ENCODE measurements around the gene POLR2M.

POLR2M gene

DNA sequence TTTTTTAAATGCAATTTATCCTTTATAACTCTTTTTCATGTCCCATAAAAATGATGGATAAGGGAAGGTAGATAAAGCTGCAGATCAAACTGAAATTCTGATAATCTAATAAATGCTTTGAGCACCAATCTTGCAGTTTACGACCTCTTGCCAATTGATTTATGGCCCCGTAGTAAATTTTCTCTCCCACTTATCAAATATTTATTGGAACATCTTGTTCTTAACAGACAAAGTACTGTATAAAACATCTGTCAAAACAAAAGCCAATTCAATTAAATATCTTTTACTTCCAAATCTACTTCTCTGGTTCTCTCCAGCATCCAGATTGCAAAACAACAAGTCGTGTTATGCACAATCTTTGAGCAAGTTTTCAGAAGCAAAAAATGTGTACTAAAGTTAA, 34.6 kb downstream of the POLR2M start:
- no peak for DNase-seq (ENCODE audit: low read depth)

DNA sequence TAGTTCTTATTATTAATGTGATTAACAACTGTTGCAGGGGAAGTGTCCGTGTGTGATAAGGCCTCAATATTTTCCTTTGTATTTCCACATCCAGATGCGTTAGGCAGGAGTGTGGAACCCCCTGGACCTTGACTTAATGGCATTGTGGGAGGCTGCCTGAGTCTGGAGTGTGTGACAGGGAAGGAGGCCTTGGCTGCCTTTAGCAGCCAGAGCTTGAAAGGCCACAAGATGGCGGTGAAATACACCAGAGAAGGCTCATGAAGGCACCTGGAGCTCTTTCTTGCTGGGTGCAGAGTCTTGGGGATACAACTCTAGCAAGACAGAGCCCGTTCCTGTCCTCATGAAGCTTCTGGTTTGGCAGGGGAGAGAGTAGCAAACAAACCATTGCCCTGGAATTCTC, 36.9 kb downstream of the POLR2M start:
- no peak for DNase-seq (ENCODE audit: low read depth)

DNA sequence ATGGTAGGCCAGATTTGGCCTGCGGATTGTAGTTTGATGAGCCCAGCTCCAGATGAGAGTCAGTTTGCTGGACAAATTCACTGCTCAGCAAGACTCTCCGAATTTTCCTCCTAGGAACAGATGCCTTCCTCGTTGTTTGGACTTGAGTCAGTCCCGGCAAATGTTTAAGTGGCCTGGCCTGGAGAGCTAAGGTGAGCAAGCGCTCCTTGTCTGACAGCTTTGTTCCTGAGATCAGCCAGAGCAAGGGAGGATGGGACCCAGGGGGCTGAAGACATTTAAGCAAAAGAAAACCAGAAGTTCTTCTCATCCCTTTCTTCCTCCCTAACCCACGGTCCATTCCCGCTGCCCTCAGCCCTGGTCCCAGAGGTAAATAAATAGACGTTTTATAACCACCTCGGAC, 40.3 kb downstream of the POLR2M start:
- DNase-seq (ENCODE audit: low read depth), result no peak

DNA sequence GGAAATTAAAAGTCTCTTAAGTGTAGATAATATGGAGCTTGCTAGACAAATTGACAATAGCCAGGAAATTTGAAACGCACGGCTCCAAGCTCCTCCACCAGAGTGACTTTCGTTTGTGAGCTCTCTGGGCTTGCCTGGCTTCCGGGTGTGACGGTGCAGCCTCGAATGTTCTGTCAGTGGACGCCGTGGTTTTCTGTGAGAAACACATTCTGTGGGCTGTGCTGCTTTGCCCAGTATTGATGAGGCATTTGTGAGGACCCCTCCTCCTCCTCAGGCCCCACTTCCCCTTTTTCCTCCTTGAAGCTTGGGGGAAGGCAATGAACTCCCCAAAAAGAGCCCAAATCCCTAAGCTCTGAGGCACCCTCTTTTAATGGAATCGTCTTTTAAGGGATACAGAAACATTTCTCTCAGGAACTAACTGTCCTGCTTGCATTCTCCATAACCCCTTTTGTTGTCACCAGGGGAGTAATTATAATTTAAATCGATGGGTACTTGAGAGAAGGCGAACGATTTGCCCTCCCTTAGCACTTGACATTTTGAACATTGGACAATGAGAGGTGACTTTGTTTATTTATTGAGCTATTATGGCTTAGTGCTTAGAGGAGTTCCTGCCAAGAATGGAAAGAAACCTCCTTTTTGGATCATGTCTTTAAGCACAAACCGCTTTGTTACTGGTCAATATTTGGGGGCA, 40.8 kb downstream of the POLR2M start:
- DNase-seq (ENCODE audit: low read depth), result no peak

DNA sequence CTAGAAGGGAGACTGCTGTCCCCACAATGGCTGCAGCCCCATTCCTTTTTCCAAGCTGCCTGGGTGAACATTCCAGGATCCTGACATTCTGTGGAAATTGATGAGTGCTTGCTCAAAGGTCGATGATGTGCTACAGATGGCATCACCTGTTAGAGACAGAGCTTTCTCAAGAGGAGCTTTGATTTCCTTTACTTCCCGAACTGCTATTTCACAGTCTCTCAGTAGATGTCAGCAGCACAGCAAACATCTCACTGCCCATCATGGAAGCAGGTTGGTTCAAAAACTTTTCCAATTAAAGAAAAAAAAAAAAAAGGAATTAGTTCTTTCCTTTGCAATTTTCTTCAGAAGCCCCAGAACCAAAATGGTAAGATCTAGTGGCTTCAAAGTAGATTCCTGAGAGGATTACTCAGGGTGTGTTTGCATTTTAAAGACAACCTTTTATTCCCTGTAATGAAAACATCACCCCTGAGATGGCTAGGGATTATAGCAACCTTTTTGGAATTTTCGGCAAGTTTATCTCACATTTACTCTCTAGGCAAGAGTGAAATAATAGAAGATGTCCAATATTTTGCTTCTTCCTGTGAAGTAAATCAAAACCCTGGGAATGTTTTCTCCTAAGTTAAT, 44.8 kb downstream of the POLR2M start:
- no peak for DNase-seq (ENCODE audit: low read depth)

DNA sequence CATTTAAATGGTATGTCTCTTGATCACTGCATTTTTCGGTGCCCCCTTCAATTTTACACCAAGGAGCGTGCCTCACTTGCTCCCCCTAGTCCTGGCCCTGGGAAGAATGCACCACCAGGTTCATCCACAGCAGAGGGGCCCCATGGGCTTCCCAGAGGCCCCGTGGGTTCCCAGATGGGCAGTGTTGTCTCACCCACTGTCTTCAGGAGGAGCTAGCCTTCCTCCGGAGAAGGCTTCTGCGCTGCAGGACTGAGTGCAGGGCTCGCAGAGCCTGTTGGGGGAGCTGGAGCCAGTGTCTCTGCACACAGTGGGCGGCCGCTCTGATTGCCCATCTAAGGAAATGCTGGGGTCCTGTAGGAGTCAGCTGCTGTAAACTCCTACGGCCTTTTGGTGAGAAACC, 45.9 kb downstream of the POLR2M start:
- DNase-seq (ENCODE audit: low read depth), result no peak

DNA sequence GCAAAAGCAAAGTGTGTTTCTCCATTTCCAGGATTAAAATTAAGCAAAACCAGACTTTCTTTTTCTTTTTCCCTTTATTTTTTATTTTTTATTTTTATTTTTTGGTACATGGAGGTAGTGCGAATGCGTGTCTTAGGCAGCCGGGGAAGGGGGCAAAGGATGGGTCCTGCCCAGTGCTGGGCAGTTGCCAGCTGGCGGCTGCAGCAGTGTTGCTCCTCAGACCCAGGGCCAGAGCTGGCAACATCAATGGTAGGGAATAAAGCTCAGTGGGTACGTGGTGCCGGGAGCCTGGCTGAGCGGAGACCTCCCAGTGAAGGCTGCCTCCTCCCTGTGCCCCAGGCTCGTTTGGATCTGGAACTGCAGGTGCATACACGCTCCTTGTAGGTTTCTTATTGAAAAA, 46.3 kb downstream of the POLR2M start:
- DNase-seq (ENCODE audit: low read depth), result no peak

DNA sequence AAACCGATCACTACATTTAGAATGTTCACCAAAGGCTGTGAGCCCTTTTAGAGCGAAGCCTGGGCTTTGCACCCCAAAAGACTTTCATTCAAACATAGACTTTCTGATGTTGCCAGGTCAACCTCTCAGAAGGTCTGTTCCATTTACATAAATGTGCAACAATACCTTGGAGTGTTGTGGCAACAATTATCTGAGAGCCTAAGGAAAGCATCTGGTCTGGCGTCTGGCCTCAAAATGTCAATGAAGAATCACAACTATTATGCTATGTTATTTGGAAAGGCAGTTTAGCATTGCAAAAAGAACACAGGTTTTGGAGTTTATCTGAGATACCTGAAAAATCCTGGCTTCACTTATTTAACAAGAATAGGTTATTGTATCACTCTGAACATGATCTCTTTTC, 50.0 kb downstream of the POLR2M start:
- DNase-seq (ENCODE audit: low read depth), result no peak

DNA sequence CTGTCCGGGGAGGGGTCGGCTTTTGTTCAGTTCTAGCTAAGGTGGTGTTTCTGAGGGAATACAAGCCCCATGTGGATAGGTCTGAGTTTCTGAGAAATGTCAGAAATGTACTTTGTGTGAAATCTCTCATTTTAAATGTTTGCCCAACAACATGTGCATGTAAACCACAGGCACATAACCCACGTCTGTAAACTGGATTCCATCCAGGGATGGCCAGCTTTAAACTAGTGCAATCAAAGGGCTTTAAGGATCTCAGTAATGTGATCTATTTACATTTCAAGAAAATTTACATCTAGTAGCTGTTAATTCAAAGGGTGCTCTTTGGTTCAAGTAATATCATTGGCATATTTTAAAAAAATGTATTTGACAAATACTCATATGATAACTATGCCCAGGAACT, 52.0 kb downstream of the POLR2M start:
- DNase-seq (ENCODE audit: low read depth), result no peak

DNA sequence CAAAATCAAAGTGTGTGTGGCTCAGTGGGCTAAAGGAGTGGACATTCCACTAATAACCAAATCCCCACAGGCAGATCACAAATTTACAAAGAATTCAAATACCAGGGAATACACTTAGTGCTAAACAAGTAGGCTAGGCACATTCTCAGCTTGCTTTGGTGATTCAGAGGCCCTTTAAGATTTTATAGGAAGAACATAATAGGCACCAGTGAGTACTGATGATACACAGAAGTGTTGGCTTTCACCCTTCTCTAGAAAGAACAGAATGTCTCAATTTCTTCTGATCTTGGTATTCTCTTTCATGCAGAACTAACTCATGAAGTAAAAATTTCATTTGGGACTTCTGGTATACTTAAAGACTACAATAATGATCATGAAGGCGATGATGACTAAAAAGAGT, 55.0 kb downstream of the POLR2M start:
- DNase-seq (ENCODE audit: low read depth), result no peak

DNA sequence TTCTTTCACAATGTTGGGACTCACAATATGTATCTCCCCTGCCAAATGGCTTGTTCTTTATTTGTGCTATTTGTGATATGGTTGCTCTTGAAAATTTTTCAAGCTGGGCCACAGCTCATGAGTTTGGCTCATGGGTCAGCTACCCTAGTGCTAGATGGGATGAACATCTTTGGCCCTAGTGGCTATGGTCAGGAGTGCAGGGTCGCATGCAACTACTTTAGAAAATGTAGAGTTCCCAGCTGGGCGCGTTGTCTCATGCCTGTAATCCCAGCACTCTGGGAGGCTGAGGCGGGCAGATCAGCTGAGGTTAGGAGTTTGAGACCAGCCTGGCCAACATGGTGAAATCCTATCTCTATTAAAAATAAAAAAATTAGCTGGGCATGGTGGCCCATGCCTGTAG, 55.8 kb downstream of the POLR2M start:
- DNase-seq (ENCODE audit: low read depth), result no peak

DNA sequence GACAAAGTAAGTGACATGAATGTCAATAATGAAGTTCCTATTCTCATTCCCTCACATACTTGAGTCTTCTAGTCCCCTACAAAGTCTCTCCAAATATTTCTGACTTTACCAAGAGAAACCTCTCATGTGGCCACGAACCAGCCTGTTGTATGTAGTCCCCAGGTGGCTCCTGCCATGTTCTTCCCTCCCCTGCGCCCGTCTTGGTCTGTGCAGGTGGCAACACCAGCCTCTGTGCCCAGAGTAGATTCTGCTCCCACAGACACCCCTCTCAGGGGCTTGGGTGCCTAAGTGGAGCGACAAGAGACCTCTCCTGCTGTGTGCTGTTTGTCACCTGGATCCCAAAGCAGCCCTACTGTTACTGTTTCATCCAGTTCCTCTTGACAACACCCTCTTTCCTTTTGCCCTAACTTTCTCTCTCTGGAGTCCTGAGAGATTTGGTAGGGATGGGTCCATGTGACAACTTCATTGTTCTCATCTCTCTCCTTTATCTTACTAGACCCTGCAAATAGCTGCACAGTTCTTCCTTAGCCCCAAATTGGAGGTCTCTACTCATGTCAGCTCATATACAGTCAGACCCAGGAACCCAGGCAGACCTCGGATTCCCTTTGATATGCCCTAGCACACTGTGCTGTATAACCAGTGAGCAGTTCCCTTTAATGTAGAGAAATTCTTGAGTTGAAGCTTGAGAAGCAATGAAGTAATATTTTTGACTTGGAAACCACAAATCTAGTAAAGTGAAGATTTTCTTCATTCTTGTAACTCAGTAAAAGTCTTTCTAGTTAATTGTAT, 56.9 kb downstream of the POLR2M start:
- DNase-seq (ENCODE audit: low read depth), result no peak

Data from stimulated activated CD8-positive, alpha-beta memory T cell treated with anti-CD3 and anti-CD28 coated beads, Interleukin-15, amount 100 ng/mL, for 1 hour (primary cell).